Astrocyte (in vitro differentiated cells and primary cell): Measurements from ENCODE around the gene PNPO. TPM values are rescaled to one million over a fixed set of nuclear protein-coding genes. Genes with fewer than 3 reads are reported as not detected.

Experiments used
- DNase-seq: peaks from one replicate; pipeline ENCODE4 v3.0.0-alpha.2; 2010; ENCODE audit warnings: low read depth
- FAIRE-seq: peaks from 2 replicates; lab custom pipeline; 2011; peaks lifted over from hg19 to GRCh38; lab: Jason Lieb, UNC
- H2AFZ ChIP-seq: 2 replicates; pipeline ENCODE4 v1.6.0; 2012; ENCODE audit warnings: low read depth, low read length, inconsistent platforms
- H3K27ac ChIP-seq: 2 replicates; pipeline ENCODE4 v1.5.1; 2011; ENCODE audit warnings: low read depth, low read length, inconsistent platforms
- H3K27me3 ChIP-seq: 2 replicates; pipeline ENCODE4 v1.6.0; 2011; ENCODE audit warnings: low read length, inconsistent platforms; ENCODE audit not compliant: insufficient read depth
- H3K36me3 ChIP-seq: 2 replicates; pipeline ENCODE4 v1.5.1; 2011; ENCODE audit warnings: low read length, inconsistent platforms; ENCODE audit not compliant: insufficient read depth
- H3K4me1 ChIP-seq: 2 replicates; pipeline ENCODE4 v1.5.1; 2011; ENCODE audit warnings: low read length, inconsistent platforms; ENCODE audit not compliant: insufficient read depth
- H3K4me2 ChIP-seq: 2 replicates; pipeline ENCODE4 v1.6.0; 2012; ENCODE audit warnings: low read length, inconsistent platforms
- H3K4me3 ChIP-seq: 2 replicates; pipeline ENCODE4 v1.5.1; 2011; ENCODE audit warnings: low read depth, mild to moderate bottlenecking, low read length, inconsistent platforms; ENCODE audit not compliant: insufficient read depth
- H3K79me2 ChIP-seq: 2 replicates; pipeline ENCODE4 v1.6.0; 2012; ENCODE audit warnings: mild to moderate bottlenecking, low read length, inconsistent platforms; ENCODE audit not compliant: insufficient read depth
- H3K9ac ChIP-seq: 2 replicates; pipeline ENCODE4 v1.6.0; 2012; ENCODE audit warnings: mild to moderate bottlenecking, low read length, inconsistent platforms
- H3K9me3 ChIP-seq: 2 replicates; pipeline ENCODE4 v1.5.1; 2012; ENCODE audit warnings: low read depth, mild to moderate bottlenecking, low read length, inconsistent platforms; ENCODE audit not compliant: insufficient read depth
- H4K20me1 ChIP-seq: 2 replicates; pipeline ENCODE4 v1.6.0; 2012; ENCODE audit warnings: low read length, inconsistent platforms; ENCODE audit not compliant: insufficient read depth
- H3K27ac Mint-ChIP-seq: one replicate; pipeline ENCODE4 v1.8.0; 2021; ENCODE audit warnings: mild to moderate bottlenecking, mixed read lengths; ENCODE audit not compliant: unreplicated experiment
- H3K27me3 Mint-ChIP-seq: one replicate; pipeline ENCODE4 v1.8.0; 2021; ENCODE audit warnings: low read depth, mixed read lengths; ENCODE audit not compliant: unreplicated experiment
- H3K36me3 Mint-ChIP-seq: one replicate; pipeline ENCODE4 v1.8.0; 2021; ENCODE audit warnings: low read depth, mixed read lengths; ENCODE audit not compliant: unreplicated experiment
- H3K4me1 Mint-ChIP-seq: one replicate; pipeline ENCODE4 v1.8.0; 2021; ENCODE audit warnings: low read depth, mixed read lengths; ENCODE audit not compliant: unreplicated experiment
- H3K4me3 Mint-ChIP-seq: one replicate; pipeline ENCODE4 v1.8.0; 2021; ENCODE audit warnings: mild to moderate bottlenecking, moderate library complexity, mixed read lengths; ENCODE audit not compliant: unreplicated experiment
- H3K9me3 Mint-ChIP-seq: one replicate; pipeline ENCODE4 v1.8.0; 2021; ENCODE audit warnings: mild to moderate bottlenecking, mixed read lengths; ENCODE audit not compliant: unreplicated experiment
- EZH2 ChIP-seq: IDR thresholded peaks from 2 replicates; pipeline ENCODE4 v1.6.1; 2012; ENCODE audit warnings: mild to moderate bottlenecking, low read length, inconsistent platforms; ENCODE audit not compliant: insufficient read depth
- total RNA-seq: library from RNA; stranded (reverse); gene quantifications from 2 replicates; pipeline ENCODE4 v1.2.1, GENCODE V29; 2021
- TF ChIP-seq, protein P1 (sequence below): IDR thresholded peaks from 2 replicates; pipeline ENCODE4 v1.5.1; 2011; ENCODE audit warnings: low read depth, mild to moderate bottlenecking, inconsistent platforms, low read length, moderate library complexity; ENCODE audit not compliant: insufficient read depth

Gene PNPO
- total RNA-seq, 1 donor from 2014 or later: 12.0 TPM

DNA sequence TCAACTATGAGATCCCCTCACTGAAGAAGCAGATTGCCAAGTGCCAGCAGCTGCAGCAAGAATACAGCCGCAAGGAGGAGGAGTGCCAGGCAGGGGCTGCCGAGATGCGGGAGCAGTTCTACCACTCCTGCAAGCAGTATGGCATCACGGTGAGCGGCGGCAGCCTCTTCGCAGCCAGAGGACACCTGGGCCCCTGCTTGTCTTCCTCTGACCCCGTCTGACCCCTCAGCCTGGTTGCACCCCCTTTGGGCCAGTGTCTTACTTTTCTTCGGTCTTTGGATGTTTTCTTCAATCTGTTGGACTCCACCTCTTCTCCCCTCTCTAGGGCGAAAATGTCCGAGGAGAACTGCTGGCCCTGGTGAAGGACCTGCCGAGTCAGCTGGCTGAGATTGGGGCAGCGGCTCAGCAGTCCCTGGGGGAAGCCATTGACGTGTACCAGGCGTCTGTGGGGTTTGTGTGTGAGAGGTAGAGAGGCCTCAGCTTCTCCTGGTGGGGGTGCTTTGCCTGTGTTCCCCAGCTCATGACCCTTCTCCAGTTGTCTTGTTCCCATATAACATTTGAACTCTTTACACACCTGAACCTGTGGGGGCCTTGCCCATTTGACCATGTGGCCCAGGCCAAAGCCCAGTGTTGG, 33.9 kb downstream of the PNPO start:
- TF ChIP-seq, protein P1, sequence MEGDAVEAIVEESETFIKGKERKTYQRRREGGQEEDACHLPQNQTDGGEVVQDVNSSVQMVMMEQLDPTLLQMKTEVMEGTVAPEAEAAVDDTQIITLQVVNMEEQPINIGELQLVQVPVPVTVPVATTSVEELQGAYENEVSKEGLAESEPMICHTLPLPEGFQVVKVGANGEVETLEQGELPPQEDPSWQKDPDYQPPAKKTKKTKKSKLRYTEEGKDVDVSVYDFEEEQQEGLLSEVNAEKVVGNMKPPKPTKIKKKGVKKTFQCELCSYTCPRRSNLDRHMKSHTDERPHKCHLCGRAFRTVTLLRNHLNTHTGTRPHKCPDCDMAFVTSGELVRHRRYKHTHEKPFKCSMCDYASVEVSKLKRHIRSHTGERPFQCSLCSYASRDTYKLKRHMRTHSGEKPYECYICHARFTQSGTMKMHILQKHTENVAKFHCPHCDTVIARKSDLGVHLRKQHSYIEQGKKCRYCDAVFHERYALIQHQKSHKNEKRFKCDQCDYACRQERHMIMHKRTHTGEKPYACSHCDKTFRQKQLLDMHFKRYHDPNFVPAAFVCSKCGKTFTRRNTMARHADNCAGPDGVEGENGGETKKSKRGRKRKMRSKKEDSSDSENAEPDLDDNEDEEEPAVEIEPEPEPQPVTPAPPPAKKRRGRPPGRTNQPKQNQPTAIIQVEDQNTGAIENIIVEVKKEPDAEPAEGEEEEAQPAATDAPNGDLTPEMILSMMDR: no peak
- no peak for TF ChIP-seq EZH2
- Mint-ChIP-seq H3K36me3 (peaks cover 18% of the 10 kb centered on the region), H3K4me1 (peaks cover 1% of the 10 kb centered on the region), H3K9me3 (no peaks in the 10 kb centered on the region), H3K27me3 (peaks cover 4% of the 10 kb centered on the region), H3K4me3 (peak overlapping the region; percentile 37), H3K27ac (no peak overlapping the region)
- Histone ChIP-seq H3K4me3 (no peak overlapping the region), H3K9me3 (no peaks in the 10 kb centered on the region), H3K36me3 (peaks cover 31% of the 10 kb centered on the region), H3K79me2 (peaks cover 6% of the 10 kb centered on the region), H3K4me1 (peaks cover 5% of the 10 kb centered on the region), H4K20me1 (no peaks in the 10 kb centered on the region), H2AFZ (no peak overlapping the region), H3K27me3 (no peaks in the 10 kb centered on the region), H3K27ac (no peak overlapping the region), H3K9ac (no peak overlapping the region), H3K4me2 (no peak overlapping the region)
- no peak for DNase-seq
- no peak for FAIRE-seq

- Histone ChIP-seq H3K36me3 (peaks cover 35% of the 10 kb centered on the region), H3K9me3 (no peaks in the 10 kb centered on the region), H3K9ac (no peak overlapping the region), H3K27ac (no peak overlapping the region), H2AFZ (no peak overlapping the region), H3K4me1 (peaks cover 3% of the 10 kb centered on the region), H3K4me3 (no peak overlapping the region), H3K4me2 (no peak overlapping the region), H3K27me3 (no peaks in the 10 kb centered on the region), H3K79me2 (peaks cover 6% of the 10 kb centered on the region), H4K20me1 (no peaks in the 10 kb centered on the region)
- peaks cover 4% of the 10 kb centered on the region for H3K27me3 Mint-ChIP-seq
- FAIRE-seq (no peak), DNase-seq (no peak)
- H3K36me3 Mint-ChIP-seq: peaks cover 22% of the 10 kb centered on the region
- H3K4me1 Mint-ChIP-seq: peaks cover 1% of the 10 kb centered on the region
- TF ChIP-seq, protein P1: no peak
- TF ChIP-seq EZH2: no peak
- H3K9me3 Mint-ChIP-seq: no peaks in the 10 kb centered on the region
- no peak overlapping the region for H3K27ac Mint-ChIP-seq
- peak overlapping the region; percentile 37 for H3K4me3 Mint-ChIP-seq
Measured at GRCh38 chr17:47975823-47976205, 34.4 kb downstream of the PNPO start.

DNA sequence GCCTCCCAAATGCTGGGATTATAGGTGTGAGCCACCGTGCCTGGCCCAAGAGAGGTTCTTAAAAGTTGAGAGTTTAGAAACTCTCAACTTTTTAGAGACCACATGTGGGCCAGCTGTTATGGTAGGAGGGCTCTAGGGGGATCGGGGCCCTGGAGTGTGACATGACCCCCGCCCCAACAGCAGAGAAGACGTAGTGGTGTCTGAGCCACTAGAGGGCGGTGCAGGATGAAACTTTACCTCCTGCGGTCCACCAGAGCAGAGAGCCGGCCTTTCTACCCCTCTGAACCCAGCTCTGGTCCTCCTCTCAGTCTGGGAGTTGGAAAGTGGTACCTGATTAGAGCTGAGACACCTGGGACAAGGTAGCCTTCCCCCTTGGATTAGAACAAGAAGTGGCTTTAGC, 37.0 kb downstream of the PNPO start:
- no peaks in the 10 kb centered on the region for H3K79me2 ChIP-seq
- no peaks in the 10 kb centered on the region for H4K20me1 ChIP-seq
- H2AFZ ChIP-seq: no peak overlapping the region
- H3K36me3 ChIP-seq: peaks cover 44% of the 10 kb centered on the region
- H3K4me1 Mint-ChIP-seq: no peaks in the 10 kb centered on the region
- no peak overlapping the region for H3K27ac ChIP-seq
- DNase-seq (peak; percentile 16), FAIRE-seq (no peak)
- no peaks in the 10 kb centered on the region for H3K4me1 ChIP-seq
- H3K4me3 ChIP-seq: no peak overlapping the region
- no peaks in the 10 kb centered on the region for H3K27me3 ChIP-seq
- no peak overlapping the region for H3K9ac ChIP-seq
- H3K4me3 Mint-ChIP-seq: no peak overlapping the region
- H3K9me3 ChIP-seq: no peaks in the 10 kb centered on the region
- H3K27ac Mint-ChIP-seq: no peak overlapping the region
- TF ChIP-seq, protein P1: peak; percentile 60
- TF ChIP-seq EZH2: no peak
- H3K36me3 Mint-ChIP-seq: peaks cover 30% of the 10 kb centered on the region
- H3K4me2 ChIP-seq: no peak overlapping the region
- H3K27me3 Mint-ChIP-seq: peaks cover 4% of the 10 kb centered on the region
- H3K9me3 Mint-ChIP-seq: no peaks in the 10 kb centered on the region
